Posterior cingulate gyrus (tissue), 11 donors: ENCODE results near the gene AKR7A2.

ENCODE experiments used
- DNase-seq, 10 donors: peaks; one replicate each; pipeline versions ENCODE4 v3.0.0 to v3.0.0-alpha.2; 2020 to 2021; ENCODE audit warnings: mixed read lengths in 3 of 10
- intact Hi-C: fragments of 100-400 bp; cut with DNase I; formaldehyde crosslinking; loops from one replicate; pipeline ENCODE4 v1.15.1; 2023

AKR7A2 gene

DNA sequence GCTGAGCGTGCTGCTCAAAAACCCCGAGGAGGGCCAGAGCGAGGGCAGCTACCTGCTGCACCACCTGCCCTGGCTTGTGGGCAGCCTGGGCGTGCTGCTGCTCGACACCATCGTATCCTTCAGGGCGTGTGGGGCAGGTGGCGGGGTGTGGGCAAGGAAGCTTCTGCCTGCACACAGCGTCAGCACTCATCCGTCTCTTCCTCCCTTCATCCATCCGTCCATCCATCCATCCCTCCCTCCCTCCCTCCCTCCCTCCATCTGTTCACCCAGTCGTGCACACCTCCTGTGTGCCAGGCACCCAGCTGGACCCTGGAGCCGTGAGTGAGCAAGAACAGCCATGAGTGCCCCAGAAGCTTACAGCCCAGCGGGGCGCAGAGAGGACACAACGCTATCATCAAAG lies 15.4 kb upstream of the AKR7A2 start:
- intact Hi-C loops, result no loop called here
- peak in 1 of 10 donors; percentile 79 for DNase-seq

DNA sequence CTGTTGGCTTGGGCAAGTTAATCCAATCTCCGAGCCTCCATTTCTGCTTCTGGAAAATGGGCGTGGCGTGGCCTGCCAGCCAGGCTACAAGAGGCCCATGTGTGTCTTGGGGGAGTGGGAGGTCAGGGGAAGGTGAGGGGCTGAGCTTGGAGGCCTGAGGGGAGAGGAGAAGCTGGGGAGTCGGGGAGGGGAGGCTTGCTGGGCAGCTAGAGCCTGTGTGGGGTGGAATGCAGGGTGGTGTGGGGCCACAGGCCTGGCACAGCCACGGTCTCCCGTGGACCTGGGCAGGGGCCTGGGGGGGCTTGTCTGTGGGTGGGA lies 14.8 kb upstream of the AKR7A2 start:
- intact Hi-C loops, result no loop called here

DNA sequence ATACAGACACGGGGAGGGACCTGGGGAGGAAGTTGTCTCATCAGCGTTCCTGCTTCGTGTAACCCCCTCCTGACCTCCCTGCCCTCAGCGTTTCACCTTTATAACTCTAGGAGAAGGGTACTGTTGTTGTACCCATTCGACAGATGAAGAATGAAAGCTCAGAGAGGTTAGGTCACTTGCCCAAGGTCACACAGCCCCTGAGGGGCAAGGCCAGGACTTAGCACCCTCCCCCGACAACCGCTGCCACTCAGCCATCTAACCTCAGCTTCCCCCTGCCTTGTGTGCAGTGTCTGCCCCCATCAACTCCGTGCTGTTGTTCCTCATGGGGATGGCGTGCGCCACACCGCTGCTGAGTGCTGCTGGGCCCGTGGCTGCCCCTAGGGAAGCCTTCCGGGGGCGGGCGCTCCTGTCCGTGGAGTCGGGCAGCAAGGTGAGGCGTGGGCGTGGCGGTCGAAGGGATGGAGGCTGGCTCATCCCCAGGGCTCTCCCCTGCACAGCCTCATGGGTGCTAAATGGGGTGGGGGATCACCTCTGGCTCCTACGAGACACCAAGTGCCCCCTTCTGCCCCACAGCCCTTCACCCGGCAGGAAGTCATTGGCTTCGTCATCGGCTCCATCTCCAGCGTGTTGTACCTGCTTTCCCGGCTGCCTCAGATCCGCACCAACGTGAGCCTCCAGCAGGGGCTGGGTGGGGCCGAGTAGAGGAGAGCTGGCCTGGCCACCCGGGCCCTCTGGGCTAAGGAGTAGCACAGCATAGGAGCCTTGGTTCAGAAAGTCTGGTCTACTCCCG lies 14.2 kb upstream of the AKR7A2 start:
- intact Hi-C loops, result no loop called here
- DNase-seq, result peak in 2 of 10 donors; percentile 61 to 65

More for the DNA sequence above, 14.8 kb upstream of the AKR7A2 start:
- DNase-seq, result no peak

DNA sequence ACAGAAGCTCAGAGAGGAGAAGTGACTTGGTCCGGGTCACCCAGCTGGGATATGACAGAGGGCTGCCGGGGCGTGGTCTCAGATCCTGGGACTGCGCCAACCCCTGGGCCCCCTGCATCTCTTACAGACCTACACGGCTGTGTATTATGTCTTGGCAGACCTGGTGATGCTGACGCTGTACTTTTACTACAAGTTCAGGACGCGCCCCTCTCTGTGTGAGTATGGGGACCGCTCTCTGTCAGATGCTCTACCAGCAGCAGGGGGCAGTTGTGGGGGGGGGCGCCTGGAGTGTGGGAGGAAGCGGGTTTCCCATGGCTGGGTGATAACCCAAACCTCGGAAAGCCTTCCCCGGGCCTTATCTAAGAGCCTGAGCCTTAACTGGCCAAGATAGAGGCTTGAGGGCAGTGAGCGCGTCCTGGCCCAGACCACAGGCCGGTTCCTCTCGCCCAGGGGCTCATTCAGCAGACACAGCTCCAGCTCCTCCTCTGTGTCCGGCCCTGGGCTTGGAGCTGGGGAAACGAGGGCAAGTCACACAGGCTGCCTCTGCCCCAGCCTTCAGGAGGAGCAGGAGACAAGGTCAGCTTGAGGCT lies 13.5 kb upstream of the AKR7A2 start:
- DNase-seq, result peak in 2 of 10 donors; percentile 52 to 73
- intact Hi-C loops, result no loop called here

DNA sequence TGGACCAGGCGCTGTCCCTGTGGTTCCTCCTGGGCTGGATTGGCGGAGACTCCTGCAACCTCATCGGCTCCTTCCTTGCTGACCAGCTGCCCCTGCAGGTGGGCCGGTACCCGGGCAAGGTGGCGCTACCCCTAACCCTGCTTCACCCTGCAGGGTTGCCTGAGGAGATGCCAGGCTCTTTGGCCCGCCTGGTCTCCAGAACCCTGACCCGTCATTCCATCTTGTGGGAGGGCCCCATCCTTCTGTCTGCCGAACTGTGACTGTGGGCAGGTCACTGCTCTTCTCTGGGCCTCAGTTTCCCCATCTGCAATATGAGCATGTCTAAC lies 12.7 kb upstream of the AKR7A2 start:
- peak in 1 of 10 donors; percentile 65 for DNase-seq
- intact Hi-C loops, result no loop called here

DNA sequence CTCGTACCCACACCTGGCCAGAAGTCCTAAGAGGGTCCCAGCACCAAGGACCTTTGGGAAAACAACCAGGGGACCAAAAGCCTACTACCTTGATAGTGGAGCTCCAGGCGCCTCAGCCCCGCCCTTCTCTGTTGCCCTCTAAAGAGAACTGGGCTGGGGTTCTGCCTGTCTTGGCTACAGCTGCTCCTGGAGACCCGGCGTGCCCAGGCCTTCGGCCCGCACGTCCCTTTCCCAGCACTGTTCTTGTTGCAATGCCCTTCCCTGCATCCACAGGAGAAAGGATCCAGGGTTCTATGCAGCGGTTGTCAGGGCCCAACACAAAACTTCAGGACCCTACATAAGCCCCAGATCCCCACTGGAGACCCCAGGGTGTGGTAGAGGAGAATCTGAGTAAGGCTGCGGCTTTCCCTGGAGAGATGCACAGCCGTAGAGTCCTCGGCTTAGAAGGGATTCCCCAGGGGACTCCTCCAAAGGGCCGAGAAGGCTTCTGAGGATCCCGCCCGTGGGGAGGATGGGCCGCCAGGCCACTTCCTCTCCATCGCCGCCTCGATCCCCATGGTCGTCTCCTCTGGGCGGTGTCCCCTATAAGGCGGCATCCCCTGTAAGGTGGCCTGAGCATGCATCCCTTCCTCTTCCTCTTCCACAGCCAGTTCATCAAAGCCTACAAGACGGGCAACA lies 12.2 kb upstream of the AKR7A2 start:
- peak in 2 of 10 donors; percentile 49 to 56 for DNase-seq
- intact Hi-C loops, result no loop called here

DNA sequence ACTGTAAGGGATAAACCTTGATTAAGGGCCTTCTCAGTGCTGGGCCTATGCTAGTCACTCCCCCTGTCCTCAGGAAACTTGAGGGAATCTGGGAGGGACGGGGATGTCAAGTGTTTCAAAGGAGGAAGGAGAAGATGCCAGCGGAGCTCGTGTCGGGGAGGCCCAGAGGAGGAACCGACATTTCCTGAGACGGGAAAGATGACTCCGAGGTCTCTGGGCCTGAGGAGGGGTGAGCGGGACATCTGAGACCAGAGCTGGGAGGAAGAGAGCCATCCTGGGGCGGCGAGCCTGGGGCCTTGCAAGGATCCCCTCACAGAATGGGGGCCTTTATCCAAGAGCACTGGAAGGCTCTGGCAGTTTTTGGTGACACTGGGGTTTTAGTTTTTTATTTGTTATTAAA lies 10.5 kb upstream of the AKR7A2 start:
- peak in 2 of 10 donors; percentile 35 to 75 for DNase-seq
- intact Hi-C loops, result no loop called here

DNA sequence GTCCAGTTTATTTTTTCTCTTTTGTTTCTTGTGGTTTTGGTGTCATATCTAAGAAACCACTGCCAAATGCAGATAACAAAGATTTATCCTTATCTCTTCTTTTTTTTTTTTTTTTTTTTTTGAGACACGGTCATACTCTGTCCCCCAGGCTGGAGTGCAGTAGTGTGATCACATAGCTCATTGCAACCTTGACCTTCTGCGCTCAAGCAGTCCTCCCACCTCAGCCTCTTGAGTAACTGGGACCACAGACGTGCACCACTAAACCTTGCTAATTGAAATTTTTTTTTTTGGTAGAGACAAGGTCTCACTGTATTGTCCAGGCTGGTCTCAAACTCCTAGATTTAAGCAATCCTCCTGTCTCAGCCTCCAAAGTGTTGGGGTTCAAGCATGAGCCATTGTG lies 9.1 kb upstream of the AKR7A2 start:
- peak in 2 of 10 donors; percentile 25 to 34 for DNase-seq
- intact Hi-C loops, result no loop called here

DNA sequence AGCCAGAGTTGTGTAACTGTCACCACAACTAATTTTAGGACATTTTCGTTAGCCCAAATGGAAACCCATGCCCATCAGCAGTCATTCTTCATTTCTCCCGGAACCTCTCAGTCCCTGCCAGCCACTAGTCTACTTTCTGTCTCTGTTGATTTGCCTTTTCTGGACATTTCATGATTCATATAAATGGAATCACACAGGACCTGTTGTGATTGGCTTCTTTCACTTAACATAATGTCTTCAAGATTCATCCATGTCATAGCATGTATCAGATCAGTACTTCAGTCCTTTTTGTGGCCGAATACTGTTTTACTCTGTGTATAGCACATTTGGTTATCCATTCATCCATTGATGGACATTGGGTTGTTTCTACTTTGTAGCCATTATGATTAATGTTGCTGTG lies 7.3 kb upstream of the AKR7A2 start:
- no peak for DNase-seq
- intact Hi-C loops, result loop anchor here (10.0 kb wide), 1 partner anchor 166 kb away; the partner anchor contains the start of gene CAPZB

DNA sequence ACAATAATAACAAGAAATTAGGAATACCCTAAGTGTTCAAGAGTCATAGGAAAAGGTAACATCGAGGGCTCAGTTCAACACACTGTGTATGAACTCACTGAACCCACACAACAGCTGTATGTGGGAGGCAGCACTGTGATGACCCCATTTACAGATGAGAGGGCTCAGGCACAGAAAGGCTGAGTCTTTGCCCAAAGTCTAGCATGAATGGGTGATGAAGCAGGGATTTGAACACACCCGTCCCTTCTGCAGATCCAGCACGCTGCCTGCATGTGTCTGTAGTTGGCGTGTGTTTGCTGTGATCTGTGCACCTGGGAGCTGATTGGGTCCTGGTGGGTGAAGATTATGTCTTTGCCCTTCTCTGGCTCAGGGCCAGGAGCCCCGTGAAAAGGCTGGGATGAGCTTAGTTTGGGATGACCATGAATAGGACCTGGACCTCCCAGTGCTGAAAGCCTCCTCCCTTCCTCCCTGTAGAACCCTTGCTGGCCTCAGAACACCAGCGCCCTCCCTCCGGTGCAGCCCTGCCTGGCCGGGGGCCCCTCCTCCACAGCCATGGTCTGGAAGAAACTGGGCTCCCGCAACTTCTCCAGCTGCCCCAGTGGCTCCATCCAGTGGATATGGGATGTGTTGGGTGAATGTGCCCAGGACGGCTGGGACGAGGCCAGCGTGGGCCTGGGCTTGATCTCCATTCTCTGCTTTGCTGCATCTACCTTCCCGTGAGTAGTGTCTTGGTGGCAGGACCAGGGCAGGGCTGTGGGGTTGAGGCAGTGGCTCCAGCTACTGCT lies 5.4 kb upstream of the AKR7A2 start:
- DNase-seq, result peak in 2 of 10 donors; percentile 40 to 76

DNA sequence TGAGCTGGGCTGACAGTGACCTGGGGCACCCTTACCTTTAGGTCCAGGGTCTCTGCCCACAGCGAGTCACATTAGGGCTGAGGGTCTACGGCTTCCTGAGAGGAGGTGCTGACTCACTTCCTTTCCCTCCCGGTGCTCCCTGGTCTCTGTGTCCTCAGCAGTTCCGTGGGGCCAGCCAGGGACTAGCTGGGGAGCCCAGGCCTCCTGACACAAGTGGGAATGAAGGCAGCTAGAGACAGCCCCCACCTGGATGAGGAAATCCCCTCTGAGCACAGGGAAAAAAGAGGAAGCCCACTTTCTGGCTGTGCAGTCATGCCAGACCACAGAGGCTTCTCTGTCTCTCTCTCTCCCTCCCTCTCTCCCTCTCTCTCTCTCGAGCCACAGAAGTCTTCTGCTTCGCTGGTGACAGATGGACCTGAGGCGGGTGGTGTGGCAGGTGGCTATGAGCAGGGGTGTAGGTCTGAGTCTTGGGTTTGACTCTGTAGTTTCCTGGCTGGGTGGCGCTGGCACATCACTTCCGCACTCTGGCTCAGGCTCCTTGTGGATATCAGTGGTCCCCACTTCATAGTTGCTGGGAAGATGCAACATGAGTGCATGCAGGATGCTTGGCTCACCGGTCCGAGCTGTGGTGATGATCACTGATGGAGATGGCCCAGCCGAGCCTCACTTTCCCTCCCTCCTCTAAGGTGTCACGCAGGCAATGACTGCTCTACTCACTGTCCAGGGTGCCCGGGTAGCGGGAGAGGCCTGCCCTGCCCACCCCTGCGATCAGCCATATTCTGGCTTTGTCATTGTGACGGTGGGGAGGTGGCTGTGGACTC lies 3.6 kb upstream of the AKR7A2 start:
- intact Hi-C loops, result loop anchor here (10.0 kb wide), 1 partner anchor 169 kb away; the partner anchor contains the start of gene CAPZB
- no peak for DNase-seq

More for the DNA sequence above, 5.4 kb upstream of the AKR7A2 start:
- intact Hi-C loops, result loop anchor here (10.0 kb wide), 1 partner anchor 167 kb away; the partner anchor contains the start of gene CAPZB

DNA sequence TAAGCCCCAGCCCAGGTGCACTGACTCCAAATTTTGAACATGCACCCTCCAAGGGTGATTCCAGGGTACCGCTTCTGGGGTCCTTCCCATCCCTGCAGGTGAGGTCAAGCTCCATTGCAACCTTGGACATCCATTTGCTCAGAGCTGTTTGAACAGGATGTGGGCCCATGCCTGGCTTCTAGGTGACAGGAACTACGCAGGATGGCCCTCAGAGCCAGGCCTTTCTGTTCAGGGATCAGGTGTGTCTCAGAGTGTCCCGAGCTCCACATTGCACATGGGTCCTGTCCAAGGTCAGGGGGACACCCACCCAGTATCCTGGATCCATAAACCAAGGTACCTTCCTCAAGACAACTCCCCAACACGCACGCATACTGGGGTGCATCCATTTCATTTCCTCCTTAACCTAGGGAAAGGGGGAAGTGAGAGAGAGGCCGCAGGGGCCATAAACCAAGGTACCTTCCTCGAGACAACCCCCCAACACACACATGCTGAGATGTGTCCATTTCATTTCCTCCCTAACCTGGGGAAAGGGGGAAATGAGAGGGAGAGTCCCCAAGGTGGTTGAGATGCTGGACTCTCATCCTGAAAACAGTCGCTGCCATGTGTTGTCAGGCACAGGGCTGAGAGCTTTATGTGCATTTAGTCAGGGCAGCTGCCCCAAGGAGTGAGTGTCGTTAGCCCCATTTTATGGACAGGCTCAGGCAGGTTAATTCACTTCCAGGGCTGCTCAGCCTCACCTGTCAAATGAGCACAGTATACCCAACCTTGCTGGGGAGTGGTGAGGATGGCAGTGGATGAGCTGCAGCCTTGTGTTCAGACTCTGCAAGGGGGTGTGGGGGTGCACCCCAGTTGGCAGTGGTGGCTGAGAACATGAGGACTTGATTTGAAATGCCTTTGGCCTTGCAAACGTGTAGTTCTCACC lies 2.3 kb upstream of the AKR7A2 start:
- no peak for DNase-seq
- intact Hi-C loops, result loop anchor here (10.0 kb wide), 1 partner anchor 171 kb away; the partner anchor contains the start of gene CAPZB

DNA sequence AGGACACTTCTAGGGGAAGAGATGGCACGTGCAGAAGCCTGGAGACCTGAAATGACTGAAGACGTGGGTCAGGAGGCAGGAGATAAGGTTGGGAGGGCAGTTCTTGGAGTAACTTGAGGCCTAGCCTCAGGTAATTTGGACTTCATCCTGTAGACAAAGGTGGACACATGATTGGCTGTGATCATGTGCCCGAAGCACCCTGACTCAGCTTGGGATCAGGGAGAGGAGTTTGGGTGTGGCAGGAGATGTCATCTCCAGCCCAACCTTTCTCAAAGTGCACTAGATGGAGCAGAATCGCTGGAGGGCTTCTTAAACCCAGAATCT lies 1.7 kb upstream of the AKR7A2 start:
- DNase-seq, result no peak
- intact Hi-C loops, result loop anchor here (10.0 kb wide), 1 partner anchor 171 kb away; the partner anchor contains the start of gene CAPZB

DNA sequence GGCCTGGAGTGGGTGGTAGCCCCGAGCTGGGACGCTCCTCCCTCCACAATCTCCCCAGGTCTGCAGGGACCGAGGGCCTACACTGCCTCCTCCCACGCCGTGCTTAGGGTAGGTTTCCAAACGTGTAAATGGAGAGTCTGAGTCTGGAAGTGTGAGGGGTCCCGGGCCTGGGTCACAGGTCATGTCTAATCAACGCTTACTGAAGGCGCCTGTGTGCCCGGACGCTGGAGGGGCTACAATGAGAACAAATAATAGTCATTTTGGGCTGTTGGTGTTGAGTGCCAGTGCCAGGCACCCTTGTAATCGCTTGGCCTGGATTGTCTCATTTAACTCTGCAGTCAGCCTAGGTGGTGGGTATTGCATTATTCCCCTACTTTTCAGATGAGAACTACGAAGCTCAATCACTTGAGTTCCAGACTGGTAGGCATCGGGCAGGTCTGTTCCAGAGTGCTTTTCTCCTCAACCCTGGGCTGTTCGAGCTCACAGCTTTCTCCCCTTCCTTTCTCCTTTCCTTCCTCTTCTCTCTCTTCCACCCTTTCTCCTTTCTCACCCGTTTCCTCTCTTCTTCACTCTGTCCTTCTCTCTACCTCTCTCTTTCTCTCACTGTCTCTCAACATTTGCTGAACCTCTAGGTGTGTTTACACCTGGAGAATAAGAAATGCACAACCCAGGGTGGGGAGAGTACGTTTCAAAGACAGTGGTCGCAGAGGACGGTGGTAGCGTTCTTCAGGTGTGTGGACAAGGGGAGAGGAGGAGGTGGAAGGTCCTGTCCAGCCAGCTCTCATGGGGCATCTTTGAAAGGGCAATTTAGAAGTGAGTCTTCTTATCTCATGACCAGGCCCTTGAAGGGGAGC lies 1.1 kb upstream of the AKR7A2 start:
- DNase-seq, result peak in 1 of 10 donors; percentile 91
- intact Hi-C loops, result loop anchor here (1.0 to 10.0 kb wide), 2 partner anchors 62 to 172 kb away; partner anchors contain the start of genes CAPZB, EMC1 and MRTO4

DNA sequence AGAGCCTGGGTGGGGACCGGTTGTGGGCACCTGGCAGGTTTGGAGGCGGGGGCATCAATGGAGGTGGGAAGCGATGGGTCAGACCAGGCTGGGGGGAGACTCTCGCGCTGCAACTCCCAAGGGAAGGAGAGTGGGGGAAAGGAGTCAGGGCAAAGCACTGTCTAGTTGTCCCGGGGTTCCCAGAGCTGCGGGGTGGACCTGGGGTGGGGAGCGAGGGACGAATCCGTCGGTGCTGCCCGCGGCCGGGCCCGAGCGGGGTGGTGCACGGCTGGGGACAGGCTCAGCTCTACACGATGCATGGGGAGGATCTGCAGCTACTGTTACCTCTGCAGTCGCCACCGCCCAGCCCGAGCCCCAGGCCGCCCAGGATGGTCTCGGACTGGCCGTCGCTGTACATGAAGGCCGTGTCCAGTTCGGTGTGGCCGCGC lies 427 bp downstream of the AKR7A2 start:
- intact Hi-C loops, result loop anchor here (10.0 kb wide), 1 partner anchor 173 kb away; the partner anchor contains the start of gene CAPZB
- DNase-seq, result peak in 3 of 10 donors; percentile 21 to 88 (median 79)

DNA sequence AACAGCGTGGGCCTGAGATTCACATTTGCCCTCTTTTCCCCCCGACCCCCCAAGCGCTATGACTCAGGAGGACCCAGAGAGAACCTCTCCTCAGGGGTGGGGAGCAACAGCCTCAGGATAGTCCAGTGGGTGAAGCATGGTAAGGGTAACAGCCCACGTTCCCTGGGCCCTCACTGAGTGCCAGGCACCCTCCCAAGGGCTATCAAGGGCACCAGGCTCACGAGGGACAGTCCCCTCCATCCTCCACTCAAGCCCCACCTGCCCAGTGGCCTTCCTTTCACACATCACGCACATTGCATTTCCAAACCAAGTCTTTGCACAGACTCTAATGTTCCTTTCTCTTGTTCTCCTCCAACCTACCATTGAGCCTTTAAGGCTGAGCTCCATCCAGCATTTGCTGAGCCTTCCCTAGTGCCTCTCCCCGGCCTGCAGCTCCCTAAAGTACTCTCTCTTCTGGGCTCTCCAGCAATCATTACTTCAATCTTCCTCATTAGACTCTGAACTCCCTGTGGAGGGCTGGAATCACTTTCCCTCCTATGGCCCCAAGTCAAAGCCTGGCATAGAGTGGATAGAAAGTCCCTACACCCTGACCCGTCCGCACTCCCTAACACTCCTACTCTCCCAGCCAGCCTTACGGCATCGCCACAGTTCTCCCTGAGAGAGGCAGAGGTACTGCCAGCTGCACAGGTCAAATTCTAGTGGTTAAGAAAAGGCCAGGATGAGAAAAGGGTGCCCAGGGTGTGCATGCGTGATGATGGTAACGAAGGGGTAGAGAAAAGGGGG lies 1.0 kb downstream of the AKR7A2 start:
- DNase-seq, result no peak
- intact Hi-C loops, result loop anchor here (10.0 kb wide), 1 partner anchor 174 kb away; the partner anchor contains the start of gene CAPZB

DNA sequence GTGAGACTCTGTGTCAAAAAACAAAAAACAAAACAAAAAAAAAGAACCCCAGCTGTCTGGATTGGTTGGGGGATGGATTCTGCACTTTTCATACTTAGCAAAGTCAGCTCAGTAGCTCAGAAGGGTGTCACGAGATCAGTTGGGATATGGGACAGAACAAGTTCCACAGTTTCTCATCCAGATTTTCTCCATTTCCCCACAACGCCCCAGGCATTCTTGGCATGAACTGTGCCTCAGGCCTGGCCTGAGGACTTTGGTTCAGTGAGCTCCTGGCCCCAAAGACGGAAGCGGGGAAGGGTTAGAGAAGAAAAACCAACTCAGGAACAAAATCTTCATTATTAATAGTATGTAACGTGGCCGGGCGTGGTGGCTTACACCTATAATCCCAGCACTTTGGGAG lies 1.9 kb downstream of the AKR7A2 start:
- DNase-seq, result no peak
- intact Hi-C loops, result loop anchor here (10.0 kb wide), 1 partner anchor 175 kb away; the partner anchor contains the start of gene CAPZB
